DLD1 (cell line): ENCODE measurements around the gene KLC1.
"Not testable (repeated sequence)": the region's sequence is repeated elsewhere in the genome, so short reads cannot be mapped to it uniquely, and the experiment has no call there.

Source experiments
- in situ Hi-C: cut with HindIII; loops from 2 replicates; pipeline ENCODE4 v1.10.0; 2017; ENCODE audit warnings: low sequenced_read_pairs

Gene KLC1

GRCh38 chr14:103625356-103626095, 3.5 kb upstream of the KLC1 start:
- in situ Hi-C loops = no loop called here

- in situ Hi-C loops = no loop called here
Observed at GRCh38 chr14:103626146-103626850, 2.7 kb upstream of the KLC1 start.

DNA sequence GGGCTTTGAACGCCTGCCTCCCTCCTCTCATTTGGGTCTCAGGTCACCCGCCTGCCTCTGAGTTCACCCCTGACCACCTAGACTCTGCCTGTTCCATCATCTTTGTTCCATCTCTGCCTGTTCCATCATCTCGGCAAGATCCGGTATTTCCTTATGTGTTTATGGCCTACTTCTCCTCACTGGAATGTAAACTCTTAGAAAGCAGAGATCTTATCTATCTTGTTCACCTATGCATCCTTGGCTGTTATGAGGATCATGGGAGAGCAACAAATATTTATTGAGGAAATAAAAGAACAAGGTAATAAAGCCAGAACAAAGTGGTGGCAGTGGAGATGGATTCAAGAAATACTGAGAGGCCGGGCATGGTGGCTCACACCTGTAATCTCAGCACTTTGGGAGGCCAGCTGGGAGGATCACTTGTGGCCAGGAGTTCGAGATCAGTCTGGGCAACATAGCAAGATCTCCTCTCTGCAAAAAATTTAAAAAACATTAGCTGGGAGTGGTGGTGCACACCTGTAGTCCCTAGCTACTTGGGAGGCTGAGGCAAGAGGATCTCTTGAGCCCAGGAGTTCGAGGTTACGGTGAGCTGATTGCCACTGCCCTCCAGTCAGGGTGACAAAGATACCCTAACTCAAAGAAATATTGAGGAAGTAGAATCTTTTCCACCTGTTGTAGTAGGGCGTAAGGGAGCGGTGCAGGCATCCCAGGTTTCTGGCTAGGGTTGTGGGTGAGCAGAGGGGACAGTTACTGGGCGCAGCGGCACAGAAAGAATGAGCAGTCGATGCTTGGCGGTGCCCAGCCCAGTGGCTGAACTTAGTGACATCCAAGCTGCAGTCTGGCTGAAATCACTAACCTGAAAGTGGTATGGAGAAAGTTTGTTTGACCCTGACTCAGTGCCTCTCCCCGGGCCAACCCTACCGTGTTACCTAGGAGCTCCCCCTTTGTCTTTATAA, 1.7 kb upstream of the KLC1 start:
- in situ Hi-C loops = no loop called here

DNA sequence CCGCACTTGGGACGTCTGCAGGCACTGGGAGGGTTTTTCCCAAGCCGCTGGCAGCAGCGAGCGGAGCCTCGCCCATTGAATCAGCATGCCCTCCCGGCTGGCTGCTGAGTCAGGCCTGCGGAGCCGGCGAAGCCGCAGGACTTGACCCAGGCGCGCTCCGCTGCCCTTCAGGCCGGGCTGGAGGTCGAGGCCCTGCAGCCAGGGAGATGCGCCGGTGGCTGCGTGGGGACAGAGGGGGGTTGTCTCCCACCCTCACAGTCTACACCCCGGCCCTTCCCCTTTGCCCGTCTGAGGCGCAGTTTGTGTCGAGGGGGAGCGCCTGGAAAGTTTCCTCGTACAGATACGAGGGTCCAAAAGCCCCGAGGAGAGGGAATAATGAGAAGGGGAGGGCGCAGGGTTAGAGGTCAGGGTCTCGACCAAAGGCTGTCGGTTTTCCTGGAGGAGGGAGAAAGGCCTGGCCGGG, 759 bp upstream of the KLC1 start:
- in situ Hi-C loops = no loop called here

- in situ Hi-C loops = no loop called here
Observed at GRCh38 chr14:103629503-103630121, 601 bp downstream of the KLC1 start.

GRCh38 chr14:103630364-103631108, 1.5 kb downstream of the KLC1 start:
- in situ Hi-C loops = no loop called here

DNA sequence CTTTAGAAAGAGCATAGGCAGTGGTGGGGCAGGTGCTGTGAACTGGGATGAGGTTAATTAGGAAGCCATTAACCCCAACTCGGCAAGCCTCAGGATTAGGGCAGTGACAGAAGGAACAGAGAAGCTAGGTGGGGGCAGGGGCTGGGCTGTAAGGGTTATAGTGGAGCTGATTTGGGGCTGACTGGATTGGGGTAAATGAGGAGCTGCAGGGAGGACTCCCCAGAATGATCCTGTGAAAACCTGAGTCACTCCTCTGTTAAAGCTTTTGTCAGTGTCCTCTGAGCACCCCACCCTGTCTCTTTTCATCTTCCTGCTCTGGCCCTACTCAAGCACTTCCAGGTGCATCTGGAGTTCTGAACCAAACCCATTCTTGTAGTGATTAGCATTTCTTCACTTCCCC, 4.4 kb downstream of the KLC1 start:
- in situ Hi-C loops = no loop called here

DNA sequence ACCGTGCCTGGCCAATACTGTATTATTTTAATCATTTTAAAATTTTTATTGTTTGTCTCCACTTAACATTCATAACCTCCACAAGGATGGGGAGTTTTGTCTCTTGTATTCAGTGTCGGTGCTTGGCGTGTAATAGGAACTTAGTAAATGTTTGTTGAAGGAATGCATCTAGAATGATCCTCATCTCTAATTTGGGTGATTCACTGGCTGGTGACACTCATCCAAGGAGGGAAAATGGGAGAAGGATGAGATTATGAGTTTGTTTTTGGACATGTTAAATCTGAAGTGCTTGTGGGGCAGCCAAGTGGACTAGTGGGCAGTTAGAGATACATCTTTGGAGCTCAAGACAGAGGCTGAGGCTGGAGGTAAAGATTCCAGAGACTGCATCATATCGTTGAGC, 5.1 kb downstream of the KLC1 start:
- in situ Hi-C loops = no loop called here

DNA sequence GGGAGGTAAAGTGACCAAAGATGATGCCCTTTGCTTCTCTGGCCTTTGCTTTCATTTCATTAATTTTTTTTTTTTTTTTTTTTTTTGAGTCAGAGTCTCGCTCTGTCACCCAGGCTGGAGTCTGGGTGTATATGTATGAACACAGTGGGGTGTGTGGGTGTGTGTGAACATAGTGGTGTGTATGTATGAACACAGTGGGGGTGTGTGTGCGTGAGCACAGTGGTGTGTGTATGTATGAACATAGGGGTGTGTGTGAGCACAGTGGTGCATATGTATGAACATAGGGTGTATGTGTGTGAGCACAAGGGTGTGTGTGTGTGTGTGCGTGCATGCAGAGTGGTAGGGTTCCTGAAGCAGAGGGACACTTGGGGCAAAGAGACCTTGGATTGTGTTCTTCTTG, 9.6 kb downstream of the KLC1 start:
- in situ Hi-C loops = no loop called here

- in situ Hi-C loops = no loop called here
Observed at GRCh38 chr14:103641161-103641560, 12.2 kb downstream of the KLC1 start.

DNA sequence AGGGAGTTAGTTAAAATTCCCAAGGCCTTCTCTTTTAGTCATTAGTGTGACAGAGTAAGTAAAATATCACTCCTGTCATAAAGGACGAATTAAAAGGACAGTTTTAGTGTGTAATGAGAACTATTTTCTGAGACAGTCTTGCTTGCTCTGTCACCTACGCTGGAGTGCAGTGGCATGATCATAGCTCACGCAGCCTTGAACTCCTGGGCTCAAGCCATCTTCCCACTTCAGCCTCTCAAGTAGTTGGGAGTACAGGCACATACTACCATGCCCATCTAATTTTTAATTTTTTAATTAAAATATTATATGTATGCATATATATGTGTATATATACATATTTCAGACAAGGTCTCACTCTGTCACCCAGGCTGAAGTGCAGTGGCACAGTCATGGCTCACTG, 17.2 kb downstream of the KLC1 start:
- in situ Hi-C loops = no loop called here

- in situ Hi-C loops = no loop called here
Observed at GRCh38 chr14:103649001-103649400, 20.0 kb downstream of the KLC1 start.

DNA sequence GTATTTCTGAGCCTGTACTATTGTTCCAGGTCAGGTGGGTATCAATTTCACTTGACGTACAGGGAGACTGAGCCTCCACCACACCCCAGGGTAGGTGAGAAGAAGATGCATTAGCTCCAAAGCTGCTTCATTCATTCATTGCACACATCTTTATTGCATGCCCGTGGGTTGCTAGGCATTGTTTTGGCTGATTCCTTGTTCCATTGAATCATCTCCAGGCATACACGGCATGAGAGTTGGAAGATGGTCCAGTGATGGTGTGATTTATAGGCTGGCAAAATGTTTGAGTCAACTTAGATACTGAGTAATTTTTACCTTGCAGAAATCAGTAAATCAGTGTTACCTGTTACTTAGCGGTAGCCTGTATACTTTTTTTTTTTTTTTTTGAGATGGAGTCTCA, 21.2 kb downstream of the KLC1 start:
- in situ Hi-C loops = no loop called here

- in situ Hi-C loops = no loop called here
Observed at GRCh38 chr14:103651585-103651984, 22.6 kb downstream of the KLC1 start.

- in situ Hi-C loops = no loop called here
Observed at GRCh38 chr14:103652806-103653205, 23.8 kb downstream of the KLC1 start.

DNA sequence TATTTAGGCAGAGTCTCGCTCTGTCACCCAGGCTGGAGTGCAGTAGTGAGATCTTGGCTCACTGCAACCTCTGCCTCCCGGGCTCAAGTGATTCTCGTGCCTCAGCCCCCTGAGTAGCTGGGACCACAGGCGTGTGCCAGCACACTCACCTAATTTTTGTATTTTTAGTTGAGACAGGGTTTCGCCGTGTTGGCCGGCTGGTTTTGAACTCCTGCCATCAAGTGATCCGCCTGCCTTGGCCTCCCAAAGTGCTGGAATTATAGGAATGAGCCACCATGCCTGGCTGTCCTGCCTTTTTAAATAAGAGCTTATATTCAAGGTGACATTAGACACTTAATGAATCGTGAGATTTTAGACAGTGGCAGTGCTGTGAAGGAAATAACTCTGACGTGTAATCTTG, 24.3 kb downstream of the KLC1 start:
- in situ Hi-C loops = not testable (repeated sequence)

- in situ Hi-C loops = no loop called here
Observed at GRCh38 chr14:103653805-103654204, 24.8 kb downstream of the KLC1 start.

DNA sequence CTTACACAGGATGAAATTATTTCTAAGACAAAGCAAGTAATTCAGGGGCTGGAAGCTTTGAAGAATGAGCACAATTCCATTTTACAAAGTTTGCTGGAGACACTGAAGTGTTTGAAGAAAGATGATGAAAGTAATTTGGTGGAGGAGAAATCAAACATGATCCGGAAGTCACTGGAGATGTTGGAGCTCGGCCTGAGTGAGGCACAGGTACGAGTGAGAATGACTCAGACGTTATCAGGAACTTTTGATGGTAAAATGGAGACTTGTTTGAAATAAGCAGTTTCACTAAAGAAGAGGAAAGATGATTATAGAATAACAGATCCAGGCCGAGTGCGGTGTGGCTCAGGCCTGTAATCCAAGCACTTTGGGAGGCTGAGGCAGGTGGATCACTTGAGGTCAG, 25.6 kb downstream of the KLC1 start:
- in situ Hi-C loops = no loop called here

GRCh38 chr14:103656031-103656755, 27.2 kb downstream of the KLC1 start:
- in situ Hi-C loops = no loop called here

GRCh38 chr14:103656756-103657133, 27.7 kb downstream of the KLC1 start:
- in situ Hi-C loops = no loop called here
